Calu3 (cell line): Measurements from ENCODE around the gene NLK. TPM values are rescaled to one million over a fixed set of nuclear protein-coding genes. Genes with fewer than 3 reads are reported as not detected.
"Not testable (repeated sequence)": the region's sequence is repeated elsewhere in the genome, so short reads cannot be mapped to it uniquely, and the experiment has no call there.

Experiments used
- BruUV-seq: library from RNA; stranded (reverse); fragments of 400-500 nt; replicated peaks from 2 replicates; lab custom pipeline; 2021; lab: Mats Ljungman, UMichigan
- CTCF ChIA-PET: fragments of 300-600 bp; sonication (Branson Sonifier 250); formaldehyde crosslinking; loops from one replicate; lab custom pipeline; 2022; ENCODE audit warnings: antibody characterized with exemption; lab: Charles Lee
- DNase-seq: peaks from one replicate; pipeline ENCODE4 v3.0.0; 2022
- H3K27ac Mint-ChIP-seq: one replicate; pipeline ENCODE4 v1.8.0; 2022; ENCODE audit warnings: mixed read lengths; ENCODE audit not compliant: unreplicated experiment
- H3K27me3 Mint-ChIP-seq: one replicate; pipeline ENCODE4 v1.8.0; 2022; ENCODE audit warnings: mixed read lengths; ENCODE audit not compliant: unreplicated experiment
- H3K36me3 Mint-ChIP-seq: one replicate; pipeline ENCODE4 v1.8.0; 2022; ENCODE audit warnings: mild to moderate bottlenecking, moderate library complexity, mixed read lengths; ENCODE audit not compliant: insufficient read depth, unreplicated experiment
- H3K4me1 Mint-ChIP-seq: one replicate; pipeline ENCODE4 v1.8.0; 2022; ENCODE audit warnings: mild to moderate bottlenecking, low read depth, mixed read lengths; ENCODE audit not compliant: unreplicated experiment
- H3K4me3 Mint-ChIP-seq: one replicate; pipeline ENCODE4 v1.8.0; 2022; ENCODE audit warnings: mild to moderate bottlenecking, low read depth, moderate library complexity, mixed read lengths; ENCODE audit not compliant: unreplicated experiment
- H3K9me3 Mint-ChIP-seq: one replicate; pipeline ENCODE4 v1.8.0; 2022; ENCODE audit warnings: low read depth, mixed read lengths; ENCODE audit not compliant: unreplicated experiment
- CTCF ChIP-seq: fragments of 200-600 bp; IDR thresholded peaks from one replicate; pipeline ENCODE4 v1.8.0; 2022; ENCODE audit warnings: antibody characterized with exemption; ENCODE audit not compliant: unreplicated experiment
- intact Hi-C: fragments of 100-400 bp; cut with micrococcal nuclease; formaldehyde crosslinking; loops from one replicate; pipeline ENCODE4 v1.10.0; 2022; ENCODE audit not compliant: unreplicated experiment
- total RNA-seq: library from RNA; stranded (reverse); gene quantifications from 2 replicates; pipeline ENCODE4 v1.2.3, GENCODE V29; 2022

NLK gene
- total RNA-seq, 1 experiment from 2014 or later: 20.4 TPM

GRCh38 chr17:28211811-28212210 is 169.3 kb downstream of the NLK start:
- Mint-ChIP-seq H3K9me3 (peaks cover 7% of the 10 kb centered on the region), H3K27ac (no peak overlapping the region), H3K36me3 (no peaks in the 10 kb centered on the region), H3K4me3 (no peak overlapping the region), H3K4me1 (peaks cover 7% of the 10 kb centered on the region), H3K27me3 (peaks cover 12% of the 10 kb centered on the region)
- intact Hi-C loops: no loop called here
- CTCF ChIA-PET: no interaction called here
- TF ChIP-seq CTCF: no peak
- BruUV-seq: no TSS peak
- DNase-seq: no peak

- H3K27ac Mint-ChIP-seq, CTCF ChIA-PET, H3K4me1 Mint-ChIP-seq, BruUV-seq, H3K4me3 Mint-ChIP-seq, H3K36me3 Mint-ChIP-seq, H3K9me3 Mint-ChIP-seq, DNase-seq, intact Hi-C loops: not testable (repeated sequence)
- peaks cover 12% of the 10 kb centered on the region for H3K27me3 Mint-ChIP-seq
Measured at GRCh38 chr17:28213578-28213977, 171.1 kb downstream of the NLK start.

- intact Hi-C loops: no loop called here
- no peak overlapping the region for H3K4me3 Mint-ChIP-seq
- H3K27me3 Mint-ChIP-seq: peaks cover 12% of the 10 kb centered on the region
- TF ChIP-seq CTCF: no peak
- H3K9me3 Mint-ChIP-seq: no peaks in the 10 kb centered on the region
- H3K36me3 Mint-ChIP-seq: no peaks in the 10 kb centered on the region
- H3K4me1 Mint-ChIP-seq: peaks cover 9% of the 10 kb centered on the region
- BruUV-seq: no TSS peak
- CTCF ChIA-PET: no interaction called here
- DNase-seq: no peak
- no peak overlapping the region for H3K27ac Mint-ChIP-seq
Measured at GRCh38 chr17:28216052-28216451, 173.6 kb downstream of the NLK start.

GRCh38 chr17:28216528-28216927 is 174.1 kb downstream of the NLK start:
- no peak for TF ChIP-seq CTCF
- H3K4me1 Mint-ChIP-seq: peaks cover 9% of the 10 kb centered on the region
- no peak overlapping the region for H3K4me3 Mint-ChIP-seq
- H3K9me3 Mint-ChIP-seq: no peaks in the 10 kb centered on the region
- no TSS peak for BruUV-seq
- H3K27ac Mint-ChIP-seq: no peak overlapping the region
- no peaks in the 10 kb centered on the region for H3K36me3 Mint-ChIP-seq
- CTCF ChIA-PET: no interaction called here
- intact Hi-C loops: no loop called here
- H3K27me3 Mint-ChIP-seq: peaks cover 12% of the 10 kb centered on the region
- DNase-seq: no peak

GRCh38 chr17:28219771-28220170 is 177.3 kb downstream of the NLK start:
- Mint-ChIP-seq H3K27me3 (no peaks in the 10 kb centered on the region), H3K4me1 (peaks cover 9% of the 10 kb centered on the region), H3K4me3 (no peak overlapping the region), H3K36me3 (no peaks in the 10 kb centered on the region), H3K27ac (no peak overlapping the region), H3K9me3 (no peaks in the 10 kb centered on the region)
- intact Hi-C loops: no loop called here
- no peak for DNase-seq
- CTCF ChIA-PET: interaction anchor here (0.7 kb wide), 1 partner anchor 18 kb away, joined by 5 read pairs; no protein-coding TSS in a partner anchor
- TF ChIP-seq CTCF: no peak
- BruUV-seq: no TSS peak
